Dendritic cell treated with granulocyte-macrophage colony-stimulating factor and Interleukin-4, amounts not matched to agents 40 ng/mL and 50 ng/mL, for 4 days (primary cell): ENCODE results near the gene TRIM71.
"Not testable (repeated sequence)": the region's sequence is repeated elsewhere in the genome, so short reads cannot be mapped to it uniquely, and the experiment has no call there.

Source experiments
- H3K27ac Mint-ChIP-seq: one replicate; pipeline ENCODE4 v1.8.0; 2022; ENCODE audit warnings: mild to moderate bottlenecking, mixed read lengths
- H3K27me3 Mint-ChIP-seq: one replicate; pipeline ENCODE4 v1.8.0; 2022; ENCODE audit warnings: mild to moderate bottlenecking, mixed read lengths
- H3K36me3 Mint-ChIP-seq: one replicate; pipeline ENCODE4 v1.8.0; 2022; ENCODE audit warnings: low read depth, mixed read lengths
- H3K4me1 Mint-ChIP-seq: one replicate; pipeline ENCODE4 v1.8.0; 2022; ENCODE audit warnings: low read depth, mixed read lengths
- H3K4me3 Mint-ChIP-seq: one replicate; pipeline ENCODE4 v1.8.0; 2022; ENCODE audit warnings: mild to moderate bottlenecking, moderate library complexity, mixed read lengths
- H3K9me3 Mint-ChIP-seq: one replicate; pipeline ENCODE4 v1.8.0; 2022; ENCODE audit warnings: mixed read lengths
- intact Hi-C: fragments of 100-400 bp; cut with micrococcal nuclease; formaldehyde crosslinking; loops from one replicate; pipeline ENCODE4 v1.15.0; 2022

The TRIM71 gene

DNA sequence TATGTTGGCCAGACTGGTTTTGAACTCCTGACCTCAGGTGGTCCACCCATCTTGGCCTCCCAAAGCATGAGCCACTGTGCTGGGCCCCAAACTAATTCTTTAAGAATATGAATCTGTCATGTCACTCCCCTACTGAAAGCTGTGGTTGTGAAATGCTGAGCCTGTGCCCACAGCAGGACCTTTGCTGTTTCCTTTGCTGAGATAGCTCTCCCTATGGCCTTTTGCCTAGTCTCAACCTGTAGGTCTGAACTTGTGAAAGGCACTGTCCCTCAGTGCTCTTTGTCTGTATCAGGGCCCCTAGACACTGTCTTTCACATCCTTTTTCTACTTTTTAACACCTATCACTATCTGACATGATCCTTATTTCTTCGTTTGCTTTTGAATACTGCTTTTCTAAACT lies 70.9 kb downstream of the TRIM71 start:
- H3K36me3 Mint-ChIP-seq, result peaks cover 10% of the 10 kb centered on the region
- H3K27me3 Mint-ChIP-seq, result no peaks in the 10 kb centered on the region
- no peak overlapping the region for H3K4me3 Mint-ChIP-seq
- H3K27ac Mint-ChIP-seq, result no peak overlapping the region
- H3K9me3 Mint-ChIP-seq, result no peaks in the 10 kb centered on the region
- peaks cover 7% of the 10 kb centered on the region for H3K4me1 Mint-ChIP-seq
- intact Hi-C loops, result no loop called here

DNA sequence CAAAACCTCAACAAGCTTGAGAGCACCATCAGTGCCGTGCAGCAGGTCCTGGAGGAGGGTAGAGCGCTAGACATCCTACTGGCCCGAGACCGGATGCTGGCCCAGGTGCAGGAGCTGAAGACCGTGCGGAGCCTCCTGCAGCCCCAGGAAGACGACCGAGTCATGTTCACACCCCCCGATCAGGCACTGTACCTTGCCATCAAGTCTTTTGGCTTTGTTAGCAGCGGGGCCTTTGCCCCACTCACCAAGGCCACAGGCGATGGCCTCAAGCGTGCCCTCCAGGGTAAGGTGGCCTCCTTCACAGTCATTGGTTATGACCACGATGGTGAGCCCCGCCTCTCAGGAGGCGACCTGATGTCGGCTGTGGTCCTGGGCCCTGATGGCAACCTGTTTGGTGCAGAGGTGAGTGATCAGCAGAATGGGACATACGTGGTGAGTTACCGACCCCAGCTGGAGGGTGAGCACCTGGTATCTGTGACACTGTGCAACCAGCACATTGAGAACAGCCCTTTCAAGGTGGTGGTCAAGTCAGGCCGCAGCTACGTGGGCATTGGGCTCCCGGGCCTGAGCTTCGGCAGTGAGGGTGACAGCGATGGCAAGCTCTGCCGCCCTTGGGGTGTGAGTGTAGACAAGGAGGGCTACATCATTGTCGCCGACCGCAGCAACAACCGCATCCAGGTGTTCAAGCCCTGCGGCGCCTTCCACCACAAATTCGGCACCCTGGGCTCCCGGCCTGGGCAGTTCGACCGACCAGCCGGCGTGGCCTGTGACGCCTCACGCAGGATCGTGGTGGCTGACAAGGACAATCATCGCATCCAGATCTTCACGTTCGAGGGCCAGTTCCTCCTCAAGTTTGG lies 72.9 kb downstream of the TRIM71 start:
- intact Hi-C loops, result no loop called here
- no peaks in the 10 kb centered on the region for H3K9me3 Mint-ChIP-seq
- no peaks in the 10 kb centered on the region for H3K27me3 Mint-ChIP-seq

GRCh38 chr3:32891365-32891764 lies 73.6 kb downstream of the TRIM71 start:
- intact Hi-C loops, result no loop called here
- Mint-ChIP-seq H3K9me3 (no peaks in the 10 kb centered on the region), H3K27me3 (no peaks in the 10 kb centered on the region), H3K36me3 (peaks cover 10% of the 10 kb centered on the region), H3K27ac (no peak overlapping the region), H3K4me1 (peaks cover 7% of the 10 kb centered on the region), H3K4me3 (no peak overlapping the region)

More for the DNA sequence above, 72.9 kb downstream of the TRIM71 start:
- Mint-ChIP-seq H3K4me1 (peaks cover 7% of the 10 kb centered on the region), H3K27ac (no peak overlapping the region), H3K36me3 (peaks cover 10% of the 10 kb centered on the region), H3K4me3 (no peak overlapping the region)

DNA sequence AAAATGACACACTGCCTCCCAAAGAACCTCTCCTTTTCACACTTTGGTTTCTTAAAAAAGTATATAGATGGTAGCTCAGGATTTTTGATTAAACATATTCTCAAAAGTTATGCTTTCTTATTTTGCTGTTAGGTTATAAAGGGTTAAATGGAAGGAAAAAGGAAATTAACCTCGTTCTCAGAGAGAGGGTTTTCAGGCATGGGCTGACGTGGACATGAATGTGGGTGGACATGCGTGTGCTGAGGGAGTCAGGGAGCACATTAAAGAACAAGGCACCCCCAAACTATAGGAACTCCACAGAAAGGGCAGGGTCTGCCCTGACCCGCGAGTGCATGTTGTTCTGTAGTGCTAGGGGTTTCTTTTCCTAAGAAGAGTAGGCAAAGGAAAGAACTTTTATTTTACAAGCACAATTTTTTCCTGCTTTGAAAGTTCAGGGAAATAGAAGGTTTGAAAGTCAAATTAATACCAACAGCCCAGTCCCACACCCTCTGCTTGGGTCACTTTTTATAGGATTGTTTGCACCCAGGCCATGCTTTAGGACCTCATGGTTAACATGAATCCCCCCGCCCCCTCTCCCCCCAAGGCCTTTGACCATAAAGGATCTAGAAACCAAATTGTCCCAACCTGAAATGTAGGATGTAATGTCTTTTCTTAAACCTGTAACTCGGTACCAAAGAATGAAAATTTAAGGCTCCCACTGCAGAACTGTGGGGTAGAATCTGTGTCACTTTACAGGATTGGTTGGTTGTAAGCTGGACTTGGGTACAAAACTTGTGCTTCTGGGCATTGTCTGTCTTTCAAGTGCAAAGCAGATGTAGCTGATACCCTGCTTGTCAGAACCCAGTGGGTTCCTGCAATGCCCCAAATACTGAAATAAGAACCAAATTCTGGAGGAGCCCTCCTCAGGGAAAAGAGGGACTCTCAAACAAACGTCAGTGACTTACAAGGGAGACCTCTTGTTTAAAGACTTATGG lies 75.1 kb downstream of the TRIM71 start:
- H3K9me3 Mint-ChIP-seq, result no peaks in the 10 kb centered on the region
- no peak overlapping the region for H3K27ac Mint-ChIP-seq
- H3K4me1 Mint-ChIP-seq, result peaks cover 7% of the 10 kb centered on the region
- peaks cover 10% of the 10 kb centered on the region for H3K36me3 Mint-ChIP-seq
- intact Hi-C loops, result no loop called here
- H3K27me3 Mint-ChIP-seq, result no peaks in the 10 kb centered on the region
- no peak overlapping the region for H3K4me3 Mint-ChIP-seq

DNA sequence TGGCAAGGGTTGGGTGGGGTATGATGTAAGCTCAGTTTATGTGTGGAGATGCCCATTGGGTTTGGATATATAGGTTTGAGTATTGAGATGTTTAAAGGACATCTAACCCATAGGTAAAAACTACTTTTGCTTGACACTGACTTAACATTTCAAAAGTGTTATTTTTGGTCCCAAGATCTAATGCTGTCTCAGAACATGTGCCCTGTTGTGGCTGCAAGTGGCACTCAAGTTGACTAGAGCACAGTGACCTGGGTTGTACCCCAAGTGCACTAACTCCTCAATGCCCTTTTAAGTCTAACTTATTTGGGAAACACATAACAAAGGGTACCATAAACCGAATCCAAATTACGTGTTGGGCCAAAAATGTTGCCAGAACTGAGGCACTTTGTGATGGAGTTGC lies 77.2 kb downstream of the TRIM71 start:
- no peaks in the 10 kb centered on the region for H3K4me1 Mint-ChIP-seq
- no peaks in the 10 kb centered on the region for H3K27me3 Mint-ChIP-seq
- peaks cover 10% of the 10 kb centered on the region for H3K36me3 Mint-ChIP-seq
- no peak overlapping the region for H3K27ac Mint-ChIP-seq
- H3K9me3 Mint-ChIP-seq, result no peaks in the 10 kb centered on the region
- intact Hi-C loops, result no loop called here
- no peak overlapping the region for H3K4me3 Mint-ChIP-seq

DNA sequence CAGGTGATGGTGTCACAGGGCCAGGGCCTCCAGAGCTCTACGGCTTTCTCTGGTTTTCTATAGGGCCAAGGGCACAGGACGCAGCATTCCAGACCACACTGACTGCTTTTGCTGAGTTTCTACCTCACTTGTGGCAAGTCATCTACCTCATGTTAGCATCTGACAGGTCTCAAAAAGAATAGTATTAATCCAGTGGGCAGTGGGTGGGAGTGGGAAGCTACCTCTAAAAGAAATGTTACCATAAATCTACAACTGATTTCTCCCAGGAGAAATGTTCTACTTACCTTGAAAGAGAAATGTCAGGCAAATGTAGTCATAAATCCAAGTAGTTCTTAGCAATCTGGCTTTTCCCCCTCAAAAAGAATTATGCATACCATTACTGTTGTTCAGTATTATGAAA lies 77.9 kb downstream of the TRIM71 start:
- intact Hi-C loops, result no loop called here
- no peaks in the 10 kb centered on the region for H3K9me3 Mint-ChIP-seq
- H3K4me1 Mint-ChIP-seq, result no peaks in the 10 kb centered on the region
- no peak overlapping the region for H3K4me3 Mint-ChIP-seq
- peaks cover 8% of the 10 kb centered on the region for H3K36me3 Mint-ChIP-seq
- H3K27me3 Mint-ChIP-seq, result no peaks in the 10 kb centered on the region
- H3K27ac Mint-ChIP-seq, result no peak overlapping the region

GRCh38 chr3:32896143-32896542 lies 78.3 kb downstream of the TRIM71 start:
- H3K9me3 Mint-ChIP-seq, result no peaks in the 10 kb centered on the region
- peaks cover 3% of the 10 kb centered on the region for H3K36me3 Mint-ChIP-seq
- H3K27ac Mint-ChIP-seq, result no peak overlapping the region
- intact Hi-C loops, result no loop called here
- H3K4me3 Mint-ChIP-seq, result no peak overlapping the region
- H3K4me1 Mint-ChIP-seq, result peaks cover 3% of the 10 kb centered on the region
- no peaks in the 10 kb centered on the region for H3K27me3 Mint-ChIP-seq

GRCh38 chr3:32897001-32897601 lies 79.3 kb downstream of the TRIM71 start:
- H3K27me3 Mint-ChIP-seq, result no peaks in the 10 kb centered on the region

GRCh38 chr3:32897981-32898623 lies 80.3 kb downstream of the TRIM71 start:
- Mint-ChIP-seq H3K27me3 (peaks cover 6% of the 10 kb centered on the region), H3K36me3 (no peaks in the 10 kb centered on the region), H3K4me3 (no peak overlapping the region), H3K27ac (no peak overlapping the region), H3K9me3 (no peaks in the 10 kb centered on the region), H3K4me1 (peaks cover 11% of the 10 kb centered on the region)
- intact Hi-C loops, result no loop called here

More at GRCh38 chr3:32897001-32897601, 79.3 kb downstream of the TRIM71 start:
- H3K4me1 Mint-ChIP-seq, result peaks cover 11% of the 10 kb centered on the region
- no peaks in the 10 kb centered on the region for H3K9me3 Mint-ChIP-seq
- H3K27ac Mint-ChIP-seq, result no peak overlapping the region
- intact Hi-C loops, result no loop called here
- H3K36me3 Mint-ChIP-seq, result no peaks in the 10 kb centered on the region
- H3K4me3 Mint-ChIP-seq, result no peak overlapping the region

GRCh38 chr3:32899265-32899664 lies 81.5 kb downstream of the TRIM71 start:
- peaks cover 11% of the 10 kb centered on the region for H3K4me1 Mint-ChIP-seq
- no peaks in the 10 kb centered on the region for H3K9me3 Mint-ChIP-seq
- no peak overlapping the region for H3K4me3 Mint-ChIP-seq
- H3K27me3 Mint-ChIP-seq, result peaks cover 7% of the 10 kb centered on the region
- no peak overlapping the region for H3K27ac Mint-ChIP-seq
- H3K36me3 Mint-ChIP-seq, result no peaks in the 10 kb centered on the region
- intact Hi-C loops, result no loop called here

- intact Hi-C loops, result no loop called here
- H3K27ac Mint-ChIP-seq, result no peak overlapping the region
- peaks cover 7% of the 10 kb centered on the region for H3K27me3 Mint-ChIP-seq
- H3K4me1 Mint-ChIP-seq, result peaks cover 11% of the 10 kb centered on the region
- no peaks in the 10 kb centered on the region for H3K36me3 Mint-ChIP-seq
- no peaks in the 10 kb centered on the region for H3K9me3 Mint-ChIP-seq
- H3K4me3 Mint-ChIP-seq, result no peak overlapping the region
These were observed 83.5 kb downstream of the TRIM71 start for GRCh38 chr3:32901005-32901932.

DNA sequence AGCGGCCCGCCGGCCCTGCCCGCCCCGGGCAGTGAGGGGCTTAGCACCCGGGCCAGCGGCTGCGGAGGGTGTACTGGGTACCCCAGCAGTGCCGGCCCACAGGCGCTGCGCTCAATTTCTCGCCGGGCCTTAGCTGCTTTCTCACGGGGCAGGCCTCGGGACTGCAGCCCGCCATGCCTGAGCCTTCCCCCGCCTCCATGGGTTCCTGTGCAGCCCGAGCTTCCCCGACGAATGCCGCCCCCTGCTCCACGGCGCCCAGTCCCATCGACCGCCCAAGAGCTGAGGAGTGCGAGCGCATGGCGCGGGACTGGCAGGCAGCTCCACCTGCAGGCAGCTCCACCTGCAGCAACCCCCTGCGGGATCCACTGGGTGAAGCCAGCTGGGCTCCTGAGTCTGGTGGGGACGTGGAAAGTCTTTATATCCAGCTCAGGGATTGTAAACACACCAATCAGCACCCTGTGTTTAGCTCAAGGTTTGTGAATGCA lies 85.1 kb downstream of the TRIM71 start:
- Mint-ChIP-seq H3K4me3 (peak overlapping the region; percentile 71), H3K4me1 (peaks cover 11% of the 10 kb centered on the region)
- H3K27ac Mint-ChIP-seq, H3K9me3 Mint-ChIP-seq, H3K36me3 Mint-ChIP-seq, intact Hi-C loops, H3K27me3 Mint-ChIP-seq: not testable (repeated sequence)
